Diencephalon (tissue), 1 donor: ENCODE data around the gene RELA. TPM values are rescaled to one million over a fixed set of nuclear protein-coding genes. Genes with fewer than 3 reads are reported as not detected.

Experiments used
- small RNA-seq: library from RNA; depleted of rRNA; stranded (forward); fragments of <200 nt; gene quantifications from one replicate; pipeline ENCODE3, GENCODE V24; 2014
- total RNA-seq: library from RNA; depleted of rRNA; stranded (reverse); fragments of >200 nt; gene quantifications from one replicate; pipeline ENCODE4 v1.2.3, GENCODE V29; 2014

Gene RELA
- total RNA-seq: 14.1 TPM

GRCh38 chr11:65662799-65663638 is at the start of gene RELA:
RELA (minus strand) TSS chr11:65662916; CDS start chr11:65662832, 84 bp downstream.

DNA sequence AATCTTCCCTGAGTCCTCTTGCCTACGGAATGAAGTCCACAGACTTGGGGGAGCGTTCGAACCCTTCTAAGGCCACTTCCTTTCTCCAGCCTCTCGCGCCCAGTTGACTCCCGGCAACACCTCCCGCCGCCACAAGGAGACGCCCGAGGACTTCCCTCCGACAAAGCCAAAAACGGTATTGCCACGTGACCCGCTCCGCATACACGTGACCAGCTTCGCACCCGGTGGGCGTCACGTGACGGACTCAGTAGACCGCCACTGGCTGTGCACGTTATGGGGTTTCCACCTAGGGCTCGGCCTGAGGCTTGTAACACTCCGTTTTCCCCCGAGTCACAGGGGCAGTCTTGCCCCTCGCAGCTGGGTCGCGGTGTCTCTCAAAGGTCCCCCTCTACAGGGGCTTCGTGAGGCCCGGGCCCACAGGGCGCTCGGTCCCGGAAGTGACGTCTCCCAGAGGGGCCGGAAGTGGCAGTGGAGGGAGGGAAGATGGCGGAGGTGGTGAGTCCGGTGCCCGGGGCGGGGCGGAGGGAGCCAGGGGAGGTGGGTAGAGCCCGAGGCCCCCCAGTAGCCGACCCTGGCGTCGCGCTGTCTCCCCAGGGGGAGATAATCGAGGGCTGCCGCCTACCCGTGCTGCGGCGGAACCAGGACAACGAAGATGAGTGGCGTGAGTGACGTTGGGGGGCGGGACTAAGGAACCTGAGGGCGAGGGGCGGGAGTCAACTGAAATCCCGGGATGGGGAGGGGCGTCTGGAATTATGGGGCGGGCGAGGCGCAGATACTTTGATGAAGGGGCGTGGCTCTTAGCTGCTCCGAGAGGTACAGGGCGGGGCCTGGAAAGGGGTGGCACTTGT is 49.3 kb upstream of the RELA start, which contains the start of gene KAT5:
KAT5 (plus strand) TSS at position 468 of the 848 bp plus-strand sequence; CDS start at position 484, 16 bp downstream.

GRCh38 chr11:65637794-65638419 is 24.8 kb downstream of the RELA start, which contains the start of gene SIPA1:
SIPA1 (plus strand) TSS chr11:65638101; CDS start chr11:65640922, 2,821 bp downstream.

DNA sequence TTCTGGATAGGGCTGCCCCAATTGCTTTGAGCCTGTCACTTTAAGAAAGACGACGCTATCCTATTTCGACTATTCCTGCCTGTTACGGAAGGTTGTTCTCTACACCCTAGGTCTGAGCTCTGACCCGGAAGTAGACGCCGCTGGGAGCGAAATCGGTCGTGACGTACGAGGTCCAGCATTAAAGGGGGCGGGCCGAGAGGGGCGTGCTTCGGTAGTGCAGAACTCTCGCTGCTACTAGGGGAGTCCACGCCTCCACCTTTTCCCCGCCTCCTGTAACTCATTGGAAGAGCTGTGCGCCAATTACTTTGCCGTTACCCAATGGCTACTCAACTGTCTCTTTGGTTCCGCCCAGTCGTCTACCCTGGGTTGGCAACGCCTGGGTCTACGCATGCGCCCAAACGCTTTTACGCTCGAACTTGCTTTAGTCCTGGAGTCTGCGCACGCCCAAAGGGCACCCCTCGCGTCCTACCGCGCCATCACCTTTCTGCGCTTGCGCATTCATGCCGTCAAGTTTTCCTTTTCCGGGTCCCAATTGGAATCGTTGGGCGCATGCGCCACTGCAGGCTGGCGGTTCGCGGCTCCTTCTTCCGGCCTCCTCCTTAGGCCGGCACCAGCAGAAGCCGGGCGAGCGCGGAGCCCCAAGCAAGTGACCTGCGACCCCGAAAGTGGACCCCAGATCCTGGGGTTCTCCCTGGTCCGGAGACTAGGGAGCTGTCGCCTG is 47.3 kb downstream of the RELA start, which contains the start of gene PCNX3:
PCNX3 (plus strand) TSS at position 548 of the 721 bp plus-strand sequence. CDS start 536 bp downstream, outside the sequence.

Small RNA genes lying within 50 kb of the gene (small RNA-seq; reads per million reads assigned to genes)
- gene MIR4489 (not detected), gene MIR4690 (not detected), gene RN7SL309P (not detected)

Other genes with a start within 250 kb of the RELA start
- gene NEAT1, start 240.1 kb downstream of the RELA start, total RNA-seq: 6.5 TPM
- gene MALAT1, start 163.9 kb downstream of the RELA start, total RNA-seq: 9,748 TPM
- 40.6 TPM for gene SCYL1, start 137.8 kb downstream of the RELA start, total RNA-seq
- gene LTBP3, start 104.6 kb downstream of the RELA start, total RNA-seq: 24.0 TPM
- 25.4 TPM for gene ZNRD2, start 92.4 kb downstream of the RELA start, total RNA-seq
- gene FAM89B, start 90.4 kb downstream of the RELA start, total RNA-seq: 29.3 TPM
- gene EHBP1L1, start 86.9 kb downstream of the RELA start, total RNA-seq: 11.8 TPM
- gene KCNK7, start 67.1 kb downstream of the RELA start, total RNA-seq: not detected
- gene MAP3K11, start 48.7 kb downstream of the RELA start, total RNA-seq: 11.5 TPM
- 18.0 TPM for gene PCNX3, start 47.1 kb downstream of the RELA start, total RNA-seq
- 6.7 TPM for gene SIPA1, start 24.8 kb downstream of the RELA start, total RNA-seq
- gene KAT5, start 49.3 kb upstream of the RELA start, total RNA-seq: 46.8 TPM
- 9.5 TPM for gene RNASEH2C, start 57.9 kb upstream of the RELA start, total RNA-seq
- 4.8 TPM for gene AP5B1, start 118.1 kb upstream of the RELA start, total RNA-seq
- gene OVOL1, start 124.1 kb upstream of the RELA start, total RNA-seq: not detected
- gene SNX32, start 171.0 kb upstream of the RELA start, total RNA-seq: 7.6 TPM
- 545 TPM for gene CFL1, start 195.3 kb upstream of the RELA start, total RNA-seq
- gene MUS81, start 197.5 kb upstream of the RELA start, total RNA-seq: 43.1 TPM
- 12.7 TPM for gene EFEMP2, start 209.9 kb upstream of the RELA start, total RNA-seq
- gene CTSW, start 216.9 kb upstream of the RELA start, total RNA-seq: not detected
- 141 TPM for gene FIBP, start 225.6 kb upstream of the RELA start, total RNA-seq
- 15.2 TPM for gene CCDC85B, start 227.8 kb upstream of the RELA start, total RNA-seq
- gene FOSL1, start 237.5 kb upstream of the RELA start, total RNA-seq: not detected